GM21526 (cell line): Measurements from ENCODE around the gene TRAIP.
"Not testable (repeated sequence)": the region's sequence is repeated elsewhere in the genome, so short reads cannot be mapped to it uniquely, and the experiment has no call there.

Experiments
- ATAC-seq: cut with Tn5 transposase; IDR thresholded peaks from one replicate; pipeline ENCODE4 v1.9.1; 2021; ENCODE audit warnings: moderate library complexity; ENCODE audit not compliant: unreplicated experiment, low FRiP score

TRAIP gene

GRCh38 chr3:49856181-49857005, at the start of gene TRAIP:
Gene TRAIP (minus strand): TSS chr3:49856564. CDS start chr3:49856453, 111 bp downstream.
- peak; percentile 90 for ATAC-seq

GRCh38 chr3:49904448-49904847, 48.1 kb upstream of the TRAIP start:
- not testable (repeated sequence) for ATAC-seq

- ATAC-seq = peak; percentile 61
These were observed 47.4 kb upstream of the TRAIP start, which contains the start of gene MST1R for GRCh38 chr3:49903451-49904424. Gene MST1R (minus strand): TSS chr3:49903873. CDS start chr3:49903609, 264 bp downstream.

- ATAC-seq = no peak
These were observed 46.4 kb upstream of the TRAIP start for GRCh38 chr3:49902511-49903345.

GRCh38 chr3:49901366-49902339, 45.3 kb upstream of the TRAIP start:
- ATAC-seq = no peak

GRCh38 chr3:49900491-49901153, 44.3 kb upstream of the TRAIP start:
- ATAC-seq = no peak

GRCh38 chr3:49899815-49900214, 43.5 kb upstream of the TRAIP start:
- no peak for ATAC-seq

GRCh38 chr3:49898991-49899390, 42.6 kb upstream of the TRAIP start:
- ATAC-seq = no peak

GRCh38 chr3:49896345-49896744, 40.0 kb upstream of the TRAIP start:
- ATAC-seq = no peak

- no peak for ATAC-seq
These were observed 39.4 kb upstream of the TRAIP start for GRCh38 chr3:49895791-49896190.

GRCh38 chr3:49889296-49889695, 32.9 kb upstream of the TRAIP start:
- ATAC-seq = no peak

- no peak for ATAC-seq
These were observed 30.5 kb upstream of the TRAIP start for GRCh38 chr3:49886922-49887265.

GRCh38 chr3:49883998-49884397, 27.6 kb upstream of the TRAIP start:
- no peak for ATAC-seq

GRCh38 chr3:49882166-49882565, 25.8 kb upstream of the TRAIP start:
- ATAC-seq = no peak

- ATAC-seq = no peak
These were observed 24.4 kb upstream of the TRAIP start for GRCh38 chr3:49880581-49881315.

- no peak for ATAC-seq
These were observed 23.4 kb upstream of the TRAIP start for GRCh38 chr3:49879721-49880120.

- ATAC-seq = no peak
These were observed 22.3 kb upstream of the TRAIP start for GRCh38 chr3:49878686-49879085.

GRCh38 chr3:49877716-49878115, 21.4 kb upstream of the TRAIP start:
- no peak for ATAC-seq
